ENCODE data around the gene ALPL. TPM values are rescaled to one million over a fixed set of nuclear protein-coding genes. Genes with fewer than 3 reads are reported as not detected.

The ALPL gene
- total and polyA plus RNA-seq, 12 donors, result 21.9 to 752 (median 70.6) TPM

DNA sequence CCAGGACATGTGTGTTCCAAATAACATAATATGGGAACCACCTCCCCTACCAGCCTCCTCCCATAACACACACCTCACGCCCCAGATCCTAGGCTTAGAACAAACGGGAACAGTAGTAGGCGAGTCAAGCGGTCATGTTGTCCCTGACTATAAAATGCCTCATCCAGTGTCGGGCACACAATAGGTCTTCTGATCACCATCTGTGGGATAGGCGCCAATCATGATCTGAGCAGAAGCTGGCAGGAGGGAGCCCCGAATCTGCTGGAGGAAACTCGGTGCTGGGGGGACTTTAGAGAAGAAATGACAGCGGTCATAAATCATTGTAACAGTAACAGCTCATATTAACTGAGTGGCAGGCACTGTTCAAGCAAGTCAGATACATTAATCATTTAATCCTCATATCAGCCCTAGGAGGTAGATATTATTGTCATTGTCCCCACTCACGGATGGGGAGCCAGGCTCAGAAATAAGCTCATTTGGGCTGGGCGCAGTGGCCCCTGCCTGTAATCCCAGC is 13.4 kb downstream of the ALPL start:
- H3K9me3 ChIP-seq (replicated peaks in 1 of 3), result no peaks in the 10 kb centered on the region
- H3K27me3 ChIP-seq, result no peaks in the 10 kb centered on the region
- TF ChIP-seq POLR2A (IDR thresholded peaks at IDR 0.05) (no peak), CTCF (IDR thresholded peaks at IDR 0.05) (no peak)
- H3K27ac ChIP-seq, result no peak overlapping the region
- no peaks in the 10 kb centered on the region for H3K36me3 ChIP-seq (replicated peaks in 1 of 2)
- no peak for DNase-seq
- intact Hi-C loops (cut with DNase I), result no loop called here
- no peaks in the 10 kb centered on the region for H3K4me1 ChIP-seq (replicated peaks in 1 of 2)
- WGBS, 4 donors, result 88 to 91% (median 89%) methylated on average over 11 of the region's 11 CpGs
- H3K4me3 ChIP-seq, result no peak overlapping the region

- 92 to 93% (median 92%) methylated on average over 4 to 7 of the region's 7 CpGs for WGBS, 4 donors
- no peak overlapping the region for H3K4me3 ChIP-seq
- intact Hi-C loops (cut with DNase I), result no loop called here
Measured at GRCh38 chr1:21523297-21523813, 14.1 kb downstream of the ALPL start.

DNA sequence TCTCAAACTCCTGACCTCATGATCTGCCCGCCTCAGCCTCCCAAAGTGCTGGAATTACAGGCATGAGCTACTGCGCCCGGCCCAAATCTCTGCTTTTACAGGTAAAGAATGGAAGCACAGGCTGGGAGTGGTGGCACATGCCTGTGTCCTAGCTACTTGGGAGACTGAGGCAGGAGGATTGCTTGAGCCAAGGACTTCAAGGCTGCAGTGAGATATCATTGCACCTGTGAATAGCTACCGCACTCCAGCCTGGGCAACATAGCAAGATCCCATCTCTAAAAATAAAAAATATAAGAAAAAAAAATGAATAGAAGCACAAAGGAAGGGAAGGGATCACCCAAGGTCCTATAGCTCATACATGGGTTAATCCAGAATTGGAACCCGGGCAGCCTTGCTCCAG is 15.0 kb downstream of the ALPL start:
- H3K36me3 ChIP-seq (replicated peaks in 1 of 2), result no peaks in the 10 kb centered on the region
- no peak overlapping the region for H3K4me3 ChIP-seq
- no peaks in the 10 kb centered on the region for H3K4me1 ChIP-seq (replicated peaks in 1 of 2)
- WGBS, 4 donors, result 67 to 89% (median 82%) methylated on average over 3 to 5 of the region's 5 CpGs
- intact Hi-C loops (cut with DNase I), result no loop called here
- no peak for TF ChIP-seq CTCF (IDR thresholded peaks at IDR 0.05)
- no peak for TF ChIP-seq POLR2A (IDR thresholded peaks at IDR 0.05)
- no peaks in the 10 kb centered on the region for H3K27me3 ChIP-seq
- H3K9me3 ChIP-seq (replicated peaks in 1 of 3), result no peaks in the 10 kb centered on the region
- peak overlapping the region in 2 of 5 donors; percentile 27 to 69 for H3K27ac ChIP-seq
- no peak for DNase-seq

More at GRCh38 chr1:21523297-21523813, 14.1 kb downstream of the ALPL start:
- Histone ChIP-seq H3K27me3 (no peaks in the 10 kb centered on the region), H3K36me3 (replicated peaks in 1 of 2) (no peaks in the 10 kb centered on the region), H3K9me3 (replicated peaks in 1 of 3) (no peaks in the 10 kb centered on the region), H3K27ac (peak overlapping the region in 1 of 5 donors; percentile 29), H3K4me1 (replicated peaks in 1 of 2) (no peaks in the 10 kb centered on the region)
- TF ChIP-seq CTCF (IDR thresholded peaks at IDR 0.05) (no peak), POLR2A (IDR thresholded peaks at IDR 0.05) (no peak)
- DNase-seq, result no peak

GRCh38 chr1:21524686-21525339 is 15.6 kb downstream of the ALPL start:
- no peak for DNase-seq
- H3K27me3 ChIP-seq, result no peaks in the 10 kb centered on the region
- WGBS, 4 donors, result 57 to 65% (median 62%) methylated on average over 14 of the region's 14 CpGs
- H3K4me1 ChIP-seq (replicated peaks in 1 of 2), result no peaks in the 10 kb centered on the region
- H3K27ac ChIP-seq, result peak overlapping the region in 2 of 5 donors; percentile 27 to 69
- no peak overlapping the region for H3K4me3 ChIP-seq
- no peaks in the 10 kb centered on the region for H3K9me3 ChIP-seq (replicated peaks in 1 of 3)
- no peak for TF ChIP-seq CTCF (IDR thresholded peaks at IDR 0.05)
- intact Hi-C loops (cut with DNase I), result no loop called here
- H3K36me3 ChIP-seq (replicated peaks in 1 of 2), result no peaks in the 10 kb centered on the region
